NCI-H187 treated with DMSO at 0.1 percent for 48 hours (cell line): ENCODE results near the gene CCDC106.

Experiments used
- DNase-seq: peaks from one replicate; lab custom pipeline; 2025; lab: John Stamatoyannopoulos, UW

The CCDC106 gene

DNA sequence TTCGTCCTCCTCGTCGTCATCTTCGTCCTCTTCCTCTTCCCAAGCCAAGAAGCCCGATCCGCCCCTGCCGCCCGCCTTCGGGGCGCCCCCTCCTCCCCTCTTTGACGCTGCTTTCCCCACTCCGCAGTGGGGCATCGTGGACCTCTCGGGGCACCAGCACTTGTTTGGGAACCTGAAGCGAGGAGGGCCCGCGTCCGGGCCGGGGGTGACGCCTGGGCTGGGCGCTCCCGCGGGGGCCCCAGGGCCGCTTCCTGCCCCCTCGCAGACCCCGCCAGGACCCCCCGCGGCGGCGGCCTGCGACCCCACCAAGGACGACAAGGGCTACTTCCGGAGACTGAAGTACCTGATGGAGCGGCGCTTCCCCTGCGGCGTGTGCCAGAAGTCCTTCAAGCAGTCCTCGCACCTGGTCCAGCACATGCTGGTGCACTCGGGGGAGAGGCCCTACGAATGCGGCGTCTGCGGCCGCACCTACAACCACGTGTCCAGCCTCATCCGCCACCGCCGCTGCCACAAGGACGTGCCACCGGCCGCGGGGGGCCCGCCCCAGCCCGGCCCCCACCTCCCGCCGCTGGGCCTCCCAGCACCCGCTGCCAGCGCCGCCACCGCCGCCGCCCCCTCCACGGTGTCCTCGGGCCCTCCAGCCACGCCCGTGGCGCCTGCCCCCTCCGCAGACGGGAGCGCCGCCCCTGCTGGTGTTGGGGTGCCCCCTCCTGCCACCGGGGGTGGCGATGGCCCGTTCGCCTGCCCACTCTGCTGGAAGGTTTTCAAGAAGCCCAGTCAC, 33.9 kb upstream of the CCDC106 start:
- DNase-seq: no peak

DNA sequence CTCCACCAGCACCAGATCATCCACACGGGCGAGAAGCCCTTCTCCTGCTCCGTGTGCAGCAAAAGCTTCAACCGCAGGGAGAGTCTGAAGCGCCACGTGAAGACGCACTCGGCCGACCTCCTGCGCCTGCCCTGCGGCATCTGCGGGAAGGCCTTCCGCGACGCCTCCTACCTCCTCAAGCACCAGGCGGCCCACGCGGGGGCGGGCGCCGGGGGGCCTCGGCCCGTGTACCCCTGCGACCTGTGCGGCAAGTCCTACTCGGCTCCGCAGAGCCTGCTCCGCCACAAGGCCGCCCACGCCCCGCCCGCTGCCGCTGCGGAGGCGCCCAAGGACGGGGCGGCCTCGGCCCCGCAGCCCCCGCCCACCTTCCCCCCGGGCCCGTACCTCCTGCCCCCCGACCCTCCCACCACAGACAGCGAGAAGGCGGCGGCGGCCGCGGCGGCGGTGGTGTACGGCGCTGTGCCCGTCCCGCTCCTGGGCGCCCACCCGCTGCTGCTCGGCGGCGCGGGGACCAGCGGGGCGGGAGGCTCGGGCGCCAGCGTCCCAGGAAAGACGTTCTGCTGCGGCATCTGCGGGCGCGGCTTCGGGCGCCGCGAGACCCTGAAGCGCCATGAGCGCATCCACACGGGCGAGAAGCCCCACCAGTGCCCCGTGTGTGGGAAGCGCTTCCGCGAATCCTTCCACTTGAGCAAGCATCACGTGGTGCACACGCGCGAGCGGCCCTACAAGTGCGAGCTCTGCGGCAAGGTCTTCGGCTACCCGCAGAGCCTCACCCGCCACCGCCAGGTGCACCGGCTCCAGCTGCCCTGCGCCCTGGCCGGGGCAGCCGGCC, 33.1 kb upstream of the CCDC106 start:
- no peak for DNase-seq

DNA sequence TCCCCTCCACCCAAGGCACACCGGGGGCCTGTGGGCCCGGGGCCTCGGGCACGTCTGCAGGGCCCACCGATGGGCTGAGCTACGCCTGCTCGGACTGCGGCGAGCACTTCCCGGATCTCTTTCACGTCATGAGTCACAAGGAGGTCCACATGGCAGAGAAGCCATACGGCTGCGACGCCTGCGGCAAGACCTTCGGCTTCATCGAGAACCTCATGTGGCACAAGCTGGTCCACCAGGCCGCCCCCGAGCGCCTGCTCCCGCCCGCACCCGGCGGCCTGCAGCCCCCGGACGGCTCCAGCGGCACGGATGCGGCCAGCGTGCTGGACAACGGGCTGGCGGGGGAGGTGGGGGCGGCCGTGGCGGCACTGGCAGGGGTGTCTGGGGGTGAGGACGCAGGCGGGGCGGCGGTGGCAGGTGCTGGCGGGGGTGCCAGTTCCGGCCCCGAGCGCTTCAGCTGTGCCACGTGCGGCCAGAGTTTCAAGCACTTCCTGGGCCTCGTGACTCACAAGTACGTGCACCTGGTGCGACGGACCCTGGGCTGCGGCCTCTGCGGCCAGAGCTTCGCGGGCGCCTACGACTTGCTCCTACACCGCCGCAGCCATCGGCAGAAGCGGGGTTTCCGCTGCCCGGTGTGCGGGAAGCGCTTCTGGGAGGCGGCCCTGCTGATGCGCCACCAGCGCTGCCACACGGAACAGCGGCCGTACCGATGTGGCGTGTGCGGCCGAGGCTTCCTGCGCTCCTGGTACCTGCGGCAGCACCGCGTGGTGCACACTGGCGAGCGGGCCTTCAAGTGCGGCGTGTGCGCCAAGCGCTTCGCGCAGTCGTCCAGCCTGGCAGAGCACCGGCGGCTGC, 32.2 kb upstream of the CCDC106 start:
- no peak for DNase-seq

DNA sequence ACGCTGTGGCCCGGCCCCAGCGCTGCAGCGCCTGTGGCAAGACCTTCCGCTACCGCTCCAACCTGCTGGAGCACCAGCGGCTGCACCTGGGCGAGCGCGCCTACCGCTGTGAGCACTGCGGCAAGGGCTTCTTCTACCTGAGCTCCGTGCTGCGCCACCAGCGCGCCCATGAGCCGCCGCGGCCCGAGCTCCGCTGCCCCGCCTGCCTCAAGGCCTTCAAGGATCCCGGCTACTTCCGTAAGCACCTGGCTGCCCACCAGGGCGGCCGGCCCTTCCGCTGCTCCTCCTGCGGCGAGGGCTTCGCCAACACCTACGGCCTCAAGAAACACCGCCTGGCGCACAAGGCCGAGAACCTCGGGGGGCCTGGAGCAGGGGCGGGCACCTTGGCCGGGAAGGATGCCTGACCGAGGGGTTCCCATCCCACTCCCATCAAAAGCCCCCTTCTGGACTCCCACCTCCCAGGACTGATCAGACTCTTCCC, 31.6 kb upstream of the CCDC106 start:
- no peak for DNase-seq

DNA sequence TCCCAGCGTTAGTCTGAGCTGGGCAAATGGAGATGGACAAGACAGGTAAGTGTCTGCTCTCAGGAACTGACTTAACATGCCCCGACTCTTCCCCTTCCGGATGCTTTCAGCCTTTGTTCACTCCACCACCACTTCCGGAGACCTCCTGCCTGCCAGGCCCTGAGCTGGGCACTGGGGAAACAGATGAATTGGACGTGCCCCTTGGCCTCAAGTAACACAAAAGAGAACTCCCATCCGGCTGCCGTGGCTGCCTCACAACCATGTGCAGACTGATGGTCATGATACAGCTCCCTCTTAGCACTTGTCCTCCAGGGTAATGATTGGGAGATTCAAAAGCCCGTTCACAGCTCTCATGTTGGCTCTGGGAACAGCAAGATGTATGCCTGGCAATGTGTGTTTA, 30.6 kb upstream of the CCDC106 start:
- DNase-seq: no peak

DNA sequence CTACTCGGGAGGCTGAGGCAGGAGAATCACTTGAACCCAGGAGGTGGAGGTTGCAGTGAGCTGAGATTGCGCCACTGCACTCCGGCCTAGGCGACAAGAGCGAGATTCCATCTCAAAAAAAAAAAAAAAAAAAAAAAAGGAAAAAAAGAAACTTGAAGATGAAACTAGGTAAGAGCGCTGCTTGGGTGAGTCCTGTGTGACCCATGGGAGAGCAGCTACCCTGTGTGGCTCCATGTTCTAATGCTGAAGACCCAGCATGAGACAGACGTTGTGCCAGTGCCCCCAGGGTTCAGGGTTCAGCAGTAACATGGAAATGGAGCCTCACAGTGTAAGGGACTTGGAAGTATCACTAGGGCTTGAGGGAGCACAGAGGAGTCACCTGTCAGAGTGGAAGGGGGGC, 29.6 kb upstream of the CCDC106 start:
- DNase-seq: no peak

DNA sequence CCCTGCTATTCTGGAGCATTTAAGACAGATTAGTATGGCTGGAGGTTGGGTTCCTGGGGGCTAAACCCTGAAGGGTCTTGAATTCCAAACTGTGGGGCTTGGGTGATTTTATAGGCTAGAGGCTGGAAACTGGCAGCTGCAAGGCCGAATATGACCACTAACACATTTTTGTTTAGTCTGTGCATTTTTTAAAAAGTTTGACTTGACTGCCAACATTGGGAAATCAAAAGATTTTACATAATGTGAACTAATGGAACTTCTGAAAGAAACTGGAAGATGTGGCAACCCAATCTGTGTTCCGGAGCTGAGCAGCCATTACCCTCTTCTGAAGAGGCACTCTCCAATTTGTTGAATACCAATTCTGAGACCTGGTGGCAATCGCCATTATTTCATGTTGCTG, 28.7 kb upstream of the CCDC106 start:
- no peak for DNase-seq

DNA sequence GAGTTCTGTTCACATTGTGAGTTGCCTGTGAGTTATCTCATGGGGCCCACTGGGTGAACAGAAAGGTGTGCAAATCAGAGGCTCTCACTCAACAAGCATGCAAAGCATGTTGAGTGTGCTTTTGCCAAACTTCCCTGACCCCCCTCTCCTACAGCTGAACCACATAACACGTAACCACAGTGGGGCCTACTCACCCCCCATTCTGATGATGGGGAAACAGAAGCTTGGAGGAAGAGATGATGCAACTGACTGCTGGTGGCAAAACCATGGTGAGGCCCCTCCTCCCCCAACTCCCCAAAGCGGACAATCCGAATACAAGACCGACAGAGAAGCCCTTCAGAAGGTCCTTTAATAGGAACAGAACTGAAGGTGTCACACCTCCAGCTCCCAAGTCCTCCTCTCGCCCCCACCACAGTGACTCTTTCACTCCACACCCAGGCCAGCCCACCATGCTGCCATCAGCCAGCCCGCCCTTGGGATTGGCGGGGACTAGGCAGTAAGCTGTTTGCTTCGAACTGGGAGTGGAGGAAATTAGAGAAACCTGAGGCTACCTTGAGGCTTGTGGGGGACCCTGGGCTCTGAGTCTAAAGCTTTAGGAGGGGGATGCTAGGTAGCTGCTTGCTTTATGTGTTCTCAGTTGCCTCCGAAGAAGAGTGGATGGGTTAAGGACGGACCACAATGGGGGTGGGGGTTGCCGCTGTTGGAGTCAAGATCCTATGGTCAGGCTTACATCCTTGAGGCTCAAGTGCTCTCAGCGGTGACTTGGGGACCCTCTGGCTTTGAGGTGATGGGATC, 27.4 kb upstream of the CCDC106 start:
- DNase-seq: no peak

DNA sequence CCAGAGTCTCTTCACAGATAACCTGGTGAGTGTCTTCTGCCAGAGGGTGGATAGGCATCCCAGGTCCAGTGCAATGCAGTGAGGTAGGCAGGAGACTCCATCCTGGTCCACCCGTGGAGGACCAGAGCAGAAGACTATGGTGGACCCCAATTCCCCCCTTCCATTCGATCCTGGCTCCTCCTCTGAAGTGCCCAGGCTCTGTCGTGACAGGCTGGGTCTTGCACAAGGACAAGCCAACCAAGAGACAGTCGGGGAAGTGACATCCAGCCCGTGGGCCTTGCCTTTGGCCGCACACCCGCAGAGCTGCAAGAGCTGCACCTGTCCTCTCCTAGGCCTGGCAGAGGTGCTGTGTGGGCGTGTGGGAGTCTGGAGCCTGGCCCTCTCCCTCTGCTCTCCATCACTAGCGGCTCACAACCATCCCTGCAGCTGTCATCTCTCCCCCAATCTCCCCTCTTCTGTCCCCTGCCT, 26.8 kb upstream of the CCDC106 start:
- no peak for DNase-seq

DNA sequence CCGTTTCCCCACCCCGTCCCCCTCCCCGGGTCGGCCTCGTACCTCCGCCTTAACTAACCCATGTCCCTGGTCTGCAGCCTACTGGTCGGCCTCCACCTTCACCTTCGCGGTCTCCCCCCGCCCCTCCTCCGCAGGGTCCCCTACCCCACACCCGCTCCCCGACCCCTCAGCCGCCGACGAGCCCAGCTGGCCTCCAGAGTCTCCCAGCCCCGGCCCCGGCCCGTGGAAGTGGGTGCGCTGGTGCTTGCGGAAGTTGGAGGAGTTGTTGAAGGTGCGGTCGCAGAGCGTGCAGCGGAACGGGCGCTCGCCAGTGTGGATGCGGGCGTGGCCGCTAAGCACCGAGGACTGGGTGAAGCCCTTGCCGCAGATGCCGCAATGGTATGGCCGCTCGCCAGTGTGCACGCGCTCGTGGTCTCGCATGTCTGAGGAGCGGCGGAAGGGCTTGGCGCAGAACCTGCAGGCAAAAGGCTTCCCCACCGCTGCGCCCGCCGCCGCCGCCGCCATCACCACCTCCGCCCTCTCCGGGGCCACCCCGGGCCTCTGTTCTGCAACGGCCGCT, 26.3 kb upstream of the CCDC106 start:
- no peak for DNase-seq

DNA sequence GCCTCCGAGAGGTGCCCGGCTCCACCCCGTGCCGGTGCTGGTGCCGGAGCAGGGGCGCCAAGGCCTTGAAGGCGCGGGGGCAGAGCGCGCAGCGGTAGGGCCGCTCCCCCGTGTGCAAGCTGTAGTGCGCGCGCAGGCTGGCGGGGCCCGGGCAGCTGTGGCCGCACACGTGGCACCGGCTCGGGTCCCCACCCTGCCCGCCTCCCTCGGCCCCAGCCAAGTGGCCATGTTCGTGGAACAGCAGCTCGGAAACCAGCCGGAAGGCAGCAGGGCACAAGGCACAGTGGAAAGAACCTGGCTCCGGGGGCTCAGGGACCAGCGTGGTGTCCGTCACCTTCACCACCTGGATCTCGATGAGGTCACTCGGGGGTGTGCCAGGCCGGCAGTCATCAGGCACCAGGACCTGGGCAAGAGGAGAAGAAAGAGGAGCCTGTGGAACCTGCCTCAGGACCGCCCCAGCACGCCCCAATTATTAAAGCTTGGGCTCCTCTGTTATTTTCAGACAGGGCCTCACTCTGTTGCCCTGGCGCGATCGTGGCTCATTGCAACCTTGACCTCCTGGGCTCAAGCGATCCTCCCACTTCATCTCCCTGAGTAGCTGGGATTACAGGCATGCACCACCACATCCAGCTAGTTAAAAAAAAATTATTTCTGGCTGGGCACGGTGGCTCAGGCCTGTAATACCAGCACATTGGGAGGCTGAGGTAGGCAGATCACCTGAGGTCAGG, 25.6 kb upstream of the CCDC106 start:
- DNase-seq: no peak

DNA sequence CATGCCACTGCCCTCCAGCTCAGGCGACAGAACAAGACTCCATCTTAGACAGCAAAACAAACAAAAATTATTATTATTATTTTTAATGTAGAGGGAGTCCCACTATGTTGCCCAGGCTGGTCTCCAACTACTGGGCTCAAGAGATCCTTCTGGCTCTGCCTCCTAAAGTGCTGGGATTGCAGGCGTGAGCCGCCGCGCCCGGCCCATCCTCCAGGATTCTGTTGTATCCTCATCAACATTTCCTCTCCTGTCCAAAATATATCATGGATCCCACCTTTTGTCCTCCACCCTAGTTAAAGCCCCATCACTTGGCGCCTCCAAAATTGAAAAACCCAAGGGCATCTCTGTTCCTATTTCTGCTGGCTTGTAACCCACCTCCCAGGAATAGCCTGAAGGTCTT, 24.9 kb upstream of the CCDC106 start:
- DNase-seq: no peak

DNA sequence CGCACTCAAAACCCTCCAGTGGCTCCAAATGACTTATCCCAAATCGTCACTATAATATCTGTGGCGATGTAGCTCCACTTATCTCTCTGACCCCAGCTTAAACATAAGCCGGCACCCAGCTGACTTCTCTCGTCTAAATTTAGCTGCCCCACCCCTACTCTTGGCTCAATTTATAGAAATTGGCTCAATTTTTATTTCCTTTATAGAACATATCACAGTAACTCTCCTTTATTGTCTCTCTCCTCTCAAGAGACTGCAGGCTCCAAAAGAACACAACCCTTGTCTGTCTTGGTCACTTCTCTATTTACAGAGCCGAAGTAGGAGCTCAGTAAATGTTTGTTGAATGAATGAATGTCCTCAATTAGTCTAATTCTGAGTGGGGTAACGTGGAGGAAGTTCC, 24.5 kb upstream of the CCDC106 start:
- no peak for DNase-seq

DNA sequence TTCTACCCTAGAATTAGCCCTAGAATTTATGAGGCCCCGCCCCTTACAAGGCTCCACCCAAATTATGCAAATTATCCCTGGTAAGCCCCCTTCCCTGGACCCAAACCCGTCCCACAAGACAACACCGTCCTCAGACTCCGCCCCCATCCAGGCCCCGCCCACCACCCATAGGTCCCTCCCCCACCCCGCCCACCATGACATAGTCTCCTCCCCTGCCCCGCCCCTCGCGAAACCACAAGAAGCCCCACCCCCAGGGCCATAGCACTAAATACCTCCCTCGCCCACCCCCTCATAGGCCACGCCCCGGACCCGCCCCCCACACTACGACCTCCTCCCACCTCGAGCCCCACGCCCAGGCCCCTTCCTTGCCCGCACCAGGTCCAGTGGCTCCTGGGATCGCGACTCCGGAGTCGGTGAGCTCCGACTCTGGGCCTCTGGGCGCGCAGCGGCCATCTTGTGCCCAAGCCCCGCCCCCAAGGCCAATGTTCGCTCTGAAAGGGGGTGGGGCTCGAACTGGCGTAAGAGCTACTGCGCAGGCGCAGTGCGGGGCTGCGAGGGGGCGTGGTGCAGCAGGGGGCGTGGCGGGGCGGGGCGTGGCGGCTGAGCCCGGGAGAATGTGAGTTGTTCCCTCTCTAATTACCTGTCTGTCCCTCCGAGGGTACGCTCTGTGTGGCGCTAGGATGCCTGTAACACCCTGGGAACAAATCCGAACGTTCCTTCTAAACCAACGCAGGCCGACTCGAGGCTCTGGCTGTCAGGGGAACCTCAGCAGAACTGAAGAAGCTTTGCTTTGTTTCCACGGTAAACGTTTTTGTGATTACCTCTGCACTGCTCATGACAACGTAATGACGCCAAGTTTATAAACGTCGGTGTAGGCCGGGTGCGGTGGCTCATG, 23.7 kb upstream of the CCDC106 start, which contains the start of gene ZNF784:
Gene ZNF784, minus strand, starts transcription at position 458 of the 895 bp plus-strand sequence. Its CDS starts 5 bp downstream, at position 453.
- DNase-seq: peak; percentile 89

DNA sequence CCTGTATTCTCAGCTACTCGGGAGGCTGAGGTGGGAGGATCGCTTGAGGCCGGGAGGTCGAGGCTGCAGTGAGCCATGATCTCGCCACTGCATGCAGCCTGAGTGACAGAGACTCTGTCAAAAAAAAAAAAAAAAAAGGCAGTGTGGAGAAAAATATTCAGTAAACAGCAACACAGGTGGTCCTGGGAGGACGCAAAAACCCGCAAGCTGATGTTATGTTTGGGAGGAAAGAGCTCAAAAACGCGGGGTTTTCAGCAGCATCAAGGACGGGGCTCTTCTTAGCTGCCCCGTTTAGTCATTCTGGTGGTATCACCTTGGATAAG, 23.0 kb upstream of the CCDC106 start:
- no peak for DNase-seq

DNA sequence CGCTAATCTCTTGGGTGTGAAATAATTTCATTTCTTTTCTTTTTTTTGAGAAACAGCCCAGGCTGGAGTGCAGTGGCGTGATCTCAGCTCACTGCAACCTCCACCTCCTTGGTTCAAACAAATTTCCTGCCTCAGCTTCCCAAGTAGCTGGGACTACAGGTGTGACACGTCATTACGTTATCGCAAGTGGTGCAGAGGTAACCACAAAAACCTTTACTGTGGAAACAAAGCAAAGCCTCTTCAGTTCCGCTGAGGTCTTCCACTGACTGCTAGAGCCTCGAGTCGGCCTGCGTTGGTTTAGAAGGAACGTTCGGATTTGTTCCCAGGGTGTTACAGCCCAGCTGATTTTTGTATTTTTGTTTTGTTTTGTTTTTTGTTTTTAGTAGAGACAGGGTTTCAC, 21.7 kb upstream of the CCDC106 start:
- no peak for DNase-seq

DNA sequence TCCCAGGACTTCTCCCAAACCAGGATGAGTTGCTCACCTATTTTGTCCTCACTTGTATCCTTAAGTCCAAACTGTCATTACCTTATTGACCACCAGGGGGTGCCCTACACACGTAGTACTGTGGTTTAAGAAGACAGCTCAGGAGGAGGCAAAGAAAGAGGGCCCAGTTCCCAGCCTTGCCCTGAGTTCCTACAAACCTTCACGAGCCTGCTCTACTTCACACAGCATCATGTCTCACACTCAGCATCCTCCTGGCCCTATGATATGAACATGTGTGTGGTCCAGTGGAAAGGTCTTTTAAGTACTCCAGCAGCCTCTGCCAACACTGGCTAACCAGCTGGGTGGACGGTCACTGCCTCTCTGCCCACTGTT, 15.6 kb upstream of the CCDC106 start:
- DNase-seq: peak; percentile 87

DNA sequence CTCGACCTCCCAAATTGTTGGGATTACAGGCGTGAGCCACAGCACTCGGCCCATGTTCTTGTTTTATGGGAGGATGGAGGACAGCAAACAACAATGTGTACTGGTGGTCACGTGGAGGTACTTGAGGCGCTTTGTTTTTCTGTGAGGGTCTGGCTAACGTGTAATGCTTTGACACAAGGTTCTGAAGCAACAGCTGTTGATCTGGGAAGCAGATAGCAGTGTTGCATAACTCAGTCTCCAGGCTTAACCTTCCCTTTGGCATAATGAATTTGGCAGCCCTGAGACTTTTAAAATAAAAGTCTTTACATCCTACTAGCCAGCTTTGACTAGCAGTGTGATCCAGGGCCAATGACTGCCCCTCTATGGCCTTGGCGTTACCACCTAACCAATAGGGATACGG, 14.2 kb upstream of the CCDC106 start:
- DNase-seq: no peak

DNA sequence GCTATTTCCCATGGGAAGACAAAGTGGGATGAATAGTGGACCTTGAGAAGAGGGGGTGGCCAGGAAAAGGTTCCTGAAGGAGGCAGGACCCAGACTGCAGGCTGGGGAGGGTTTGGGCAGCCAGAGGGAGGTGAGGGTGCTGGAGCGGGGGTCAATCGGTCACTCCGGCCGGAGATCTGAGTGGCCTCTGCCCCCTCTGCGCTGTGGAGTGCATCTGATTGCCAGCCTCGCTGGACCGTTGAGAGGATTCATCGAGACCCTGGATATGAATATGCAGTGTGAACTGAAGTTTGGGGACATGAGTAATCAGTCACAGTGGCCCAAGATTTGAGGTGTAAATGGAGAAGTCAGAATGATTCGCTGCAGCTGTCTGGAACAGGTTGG, 12.7 kb upstream of the CCDC106 start:
- no peak for DNase-seq
